GM18517 (cell line): ENCODE data around the gene KIF5A.
"Not testable (repeated sequence)": the region's sequence is repeated elsewhere in the genome, so short reads cannot be mapped to it uniquely, and the experiment has no call there.

Source experiments
- ATAC-seq: cut with Tn5 transposase; IDR thresholded peaks from one replicate; pipeline ENCODE4 v1.9.1; 2021; ENCODE audit warnings: mild to moderate bottlenecking, moderate library complexity; ENCODE audit not compliant: unreplicated experiment

Gene KIF5A

DNA sequence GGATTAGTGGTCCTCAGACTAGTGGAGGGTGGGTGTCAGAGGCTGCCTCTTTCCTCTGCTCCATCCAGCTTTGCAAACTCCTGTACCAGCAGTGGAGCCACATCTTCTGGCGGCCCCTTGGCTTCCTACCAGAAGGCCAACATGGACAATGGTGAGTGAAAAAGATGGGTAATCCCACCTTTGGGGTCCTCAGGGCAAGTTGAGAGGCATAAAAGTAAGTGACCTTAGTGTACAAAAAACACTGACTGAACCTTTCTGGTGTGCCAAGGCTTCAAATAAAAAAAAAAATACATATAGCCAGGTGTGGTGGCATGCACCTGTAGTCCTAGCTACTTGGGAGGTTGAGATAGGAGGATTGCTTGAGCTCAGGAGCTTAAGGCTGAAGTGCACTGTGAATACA, 32.0 kb downstream of the KIF5A start:
- no peak for ATAC-seq

- no peak for ATAC-seq
Observed at GRCh38 chr12:57582440-57582839, 32.6 kb downstream of the KIF5A start.

DNA sequence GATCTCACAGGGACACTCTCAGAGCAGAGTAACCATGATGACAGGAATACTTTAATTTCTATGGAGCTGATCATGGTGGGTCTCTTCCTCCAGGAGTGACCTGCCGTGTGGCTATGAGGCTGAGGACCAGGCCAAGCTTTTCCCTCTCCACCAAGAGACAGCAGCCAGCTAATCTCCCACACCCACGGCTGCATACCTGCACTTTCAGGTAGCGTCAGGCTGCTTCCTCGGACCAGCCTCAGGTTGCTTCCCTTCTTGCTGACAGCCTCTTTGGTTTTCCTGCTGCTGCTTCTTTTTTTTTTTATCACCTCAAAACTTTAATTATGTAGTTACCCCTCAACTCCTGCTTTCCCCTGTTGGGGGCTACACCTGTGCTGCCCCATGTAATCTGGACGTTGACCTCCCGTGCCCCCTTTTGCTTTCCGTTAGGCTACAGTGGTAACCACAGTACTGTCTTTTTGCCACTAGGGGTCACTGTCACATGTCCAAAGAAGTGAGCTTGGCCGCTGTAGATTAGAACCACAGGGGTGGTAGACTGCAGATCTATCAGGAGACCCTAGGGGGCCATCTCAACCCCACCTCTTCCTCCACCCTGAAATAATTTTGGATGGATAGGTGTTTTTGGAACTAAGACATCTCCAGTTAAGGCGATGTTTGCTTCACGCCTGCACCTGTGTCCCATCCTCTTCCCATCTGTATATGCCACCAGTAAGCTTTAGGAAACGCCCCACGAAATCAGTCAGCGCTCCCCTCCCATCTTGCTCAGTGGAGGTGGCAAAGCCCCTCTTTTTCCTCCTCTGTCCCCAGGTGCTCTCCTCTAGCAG, 33.4 kb downstream of the KIF5A start:
- peak; percentile 91 for ATAC-seq

GRCh38 chr12:57584050-57584449, 34.2 kb downstream of the KIF5A start:
- no peak for ATAC-seq

DNA sequence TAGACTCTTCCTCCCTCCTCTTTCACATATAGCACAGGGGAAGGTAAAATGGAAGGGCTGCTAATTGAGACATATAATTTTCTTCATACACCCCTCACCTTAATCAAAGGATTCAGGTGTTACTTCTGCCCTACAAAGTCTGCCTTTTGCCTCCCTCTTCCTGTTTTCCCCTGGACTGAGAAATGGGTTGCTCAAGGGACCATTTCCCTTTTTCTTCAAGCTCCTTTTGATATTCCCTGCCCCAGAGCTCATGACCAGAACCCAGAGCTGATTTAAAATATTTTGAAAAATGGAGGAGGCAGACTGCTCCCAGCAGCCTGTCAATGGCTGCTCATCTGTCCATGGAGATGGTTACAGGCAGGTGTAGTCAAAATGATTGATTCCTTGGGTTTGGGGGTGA, 34.8 kb downstream of the KIF5A start:
- no peak for ATAC-seq

DNA sequence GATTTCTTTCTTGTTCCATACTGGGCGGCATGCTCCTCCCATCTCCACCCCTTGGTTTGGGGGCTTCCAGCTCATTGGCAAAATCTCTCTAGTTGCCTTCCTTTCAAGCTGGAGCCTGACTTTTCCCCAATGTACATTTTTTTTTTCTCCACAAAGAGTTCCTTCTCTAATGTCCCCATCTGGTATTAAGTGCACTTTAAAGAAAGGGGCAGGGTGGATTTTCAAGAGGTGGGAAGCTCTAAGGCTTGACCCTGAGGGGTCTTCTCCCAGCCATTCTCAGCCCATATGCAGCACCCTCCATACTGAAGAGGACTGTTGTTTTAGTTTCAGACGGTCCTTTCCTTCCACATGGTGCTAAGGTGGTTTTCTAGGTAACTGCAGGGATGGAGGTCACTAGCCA, 35.3 kb downstream of the KIF5A start:
- ATAC-seq: no peak

GRCh38 chr12:57586128-57586527, 36.3 kb downstream of the KIF5A start:
- ATAC-seq: no peak

- no peak for ATAC-seq
Observed at GRCh38 chr12:57586832-57587429, 37.1 kb downstream of the KIF5A start.

DNA sequence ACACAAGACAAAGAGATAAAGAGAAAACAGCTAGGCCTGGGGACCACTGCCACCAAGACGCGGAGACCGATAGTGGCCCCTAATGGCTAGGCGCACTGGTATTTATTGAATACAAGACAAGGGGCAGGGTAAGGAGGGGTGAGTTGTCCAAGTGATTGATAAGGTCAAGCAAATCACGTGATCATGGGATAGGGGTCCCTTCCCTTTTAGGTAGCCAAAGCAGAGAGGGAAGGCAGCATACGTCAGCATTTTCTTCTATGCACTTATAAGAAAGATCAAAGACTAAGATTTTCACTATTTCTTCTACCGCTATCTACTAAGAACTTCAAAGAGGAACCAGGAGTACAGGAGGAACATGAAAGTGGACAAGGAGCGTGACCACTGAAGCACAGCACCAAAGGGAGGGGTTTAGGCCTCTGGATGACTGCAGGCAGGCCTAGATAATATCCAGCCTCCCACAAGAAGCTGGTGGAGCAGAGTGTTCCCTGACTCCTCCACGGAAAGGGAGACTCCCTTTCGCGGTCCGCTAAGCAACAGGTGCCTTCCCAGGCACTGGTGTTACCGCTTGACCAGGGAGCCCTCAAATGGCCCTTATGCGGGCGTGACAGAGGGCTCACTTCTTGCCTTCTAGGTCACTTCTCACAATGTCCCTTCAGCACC, 39.2 kb downstream of the KIF5A start:
- ATAC-seq: not testable (repeated sequence)

DNA sequence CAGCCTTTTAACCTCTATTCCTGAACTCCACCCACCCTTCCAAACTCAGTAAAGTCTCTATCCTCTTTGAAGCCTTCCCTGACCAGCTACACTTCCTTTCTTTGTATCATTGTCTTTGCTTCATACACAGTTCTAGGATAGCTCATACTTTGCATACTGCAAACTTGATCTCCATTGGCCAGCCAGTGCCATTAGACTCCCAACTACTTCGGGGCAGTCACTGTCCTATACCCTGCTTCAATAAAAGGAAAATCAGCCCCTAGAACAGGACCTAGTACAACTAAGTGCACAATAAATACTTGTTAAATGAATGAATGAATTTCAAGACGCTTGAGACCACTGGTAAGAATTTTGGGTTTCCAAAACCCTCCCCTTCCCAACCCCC, 40.6 kb downstream of the KIF5A start:
- peak; percentile 3 for ATAC-seq

GRCh38 chr12:57590864-57591781, 41.3 kb downstream of the KIF5A start, which contains the start of gene PIP4K2C:
TSS of gene PIP4K2C (plus strand) at chr12:57591192. CDS start at chr12:57591290, 98 bp downstream.
- ATAC-seq: peak; percentile 66

DNA sequence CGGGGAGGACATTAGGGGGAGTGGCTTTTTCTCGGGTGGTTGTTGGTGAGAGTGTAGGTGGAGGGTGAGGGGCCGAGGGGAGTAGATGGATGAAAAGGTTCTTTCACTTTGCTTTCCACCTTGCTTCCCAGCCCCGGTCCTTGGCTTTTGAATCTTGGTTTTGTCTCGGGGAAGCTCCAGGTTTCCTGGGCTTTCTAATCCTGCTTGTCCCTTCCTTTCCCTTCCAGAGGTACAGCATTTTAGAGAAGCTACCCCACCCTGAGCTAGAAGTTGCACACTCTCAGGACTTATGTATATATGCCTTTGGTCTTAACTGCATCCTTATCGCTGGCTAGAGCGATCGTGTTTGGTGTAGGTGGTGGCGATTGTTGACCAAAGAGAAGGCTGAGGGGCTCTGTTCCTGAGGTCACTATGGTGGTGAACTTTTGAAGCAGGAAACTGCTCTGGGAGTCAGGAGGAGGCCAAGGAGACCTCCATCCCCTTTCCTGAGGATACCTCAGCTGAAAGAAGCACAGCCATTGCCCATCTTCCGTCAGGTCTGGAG, 42.0 kb downstream of the KIF5A start:
- no peak for ATAC-seq

DNA sequence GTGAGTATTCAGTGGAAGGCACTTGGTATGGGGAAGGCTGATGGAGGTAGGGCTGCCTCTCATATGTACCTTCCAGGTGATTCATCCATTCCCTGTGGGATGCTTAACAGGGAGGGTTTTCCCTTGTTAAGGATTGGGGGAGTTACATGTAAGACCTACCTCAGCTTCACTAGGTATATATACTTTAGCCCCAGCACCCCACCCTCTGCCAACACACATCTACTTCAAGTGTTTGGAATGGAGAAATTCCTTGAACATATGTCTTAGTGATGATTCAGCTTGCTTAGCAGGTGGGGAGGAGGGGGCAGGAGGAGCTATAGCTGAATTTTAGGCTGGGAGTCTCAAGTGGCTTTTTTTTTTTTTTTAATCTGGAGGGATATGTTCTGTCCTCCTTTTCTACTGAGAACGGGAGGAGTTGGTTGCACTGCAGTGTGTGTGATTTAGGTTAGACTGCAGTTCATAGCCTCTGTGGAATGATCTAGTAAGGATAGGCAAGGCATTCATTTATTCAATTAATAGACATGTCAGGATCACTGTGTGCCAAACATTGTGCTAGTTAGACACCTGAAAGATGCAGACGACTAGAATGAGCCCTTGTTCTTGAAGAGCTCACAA, 42.8 kb downstream of the KIF5A start:
- ATAC-seq: no peak

GRCh38 chr12:57593187-57593586, 43.3 kb downstream of the KIF5A start:
- no peak for ATAC-seq

DNA sequence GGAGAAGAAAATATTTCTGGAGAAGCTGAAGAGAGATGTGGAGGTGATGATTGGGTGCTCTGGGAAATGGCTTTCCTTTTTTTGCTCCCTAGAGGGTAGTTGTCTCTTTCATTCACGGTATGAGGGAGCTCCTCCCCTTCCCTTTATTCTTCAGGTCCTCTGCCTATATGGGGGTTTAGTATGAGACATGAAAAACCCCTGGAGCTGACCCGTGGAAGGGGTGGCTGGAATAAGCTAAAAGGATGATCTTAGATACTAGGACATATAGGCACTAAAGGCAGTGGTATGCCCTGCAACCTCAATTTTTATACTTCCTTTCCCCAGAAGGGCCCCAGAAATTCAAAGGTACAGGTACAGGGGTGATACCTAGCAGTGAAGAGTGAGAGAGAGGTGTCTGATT, 50.6 kb downstream of the KIF5A start:
- no peak for ATAC-seq

- ATAC-seq: no peak
Observed at GRCh38 chr12:57602544-57602943, 52.7 kb downstream of the KIF5A start.

GRCh38 chr12:57603324-57603723, 53.5 kb downstream of the KIF5A start:
- ATAC-seq: no peak

- no peak for ATAC-seq
Observed at GRCh38 chr12:57603815-57604453, 54.1 kb downstream of the KIF5A start.

- ATAC-seq: no peak
Observed at GRCh38 chr12:57604454-57604991, 54.7 kb downstream of the KIF5A start, which contains the start of gene DTX3. TSS of gene DTX3 (plus strand) at chr12:57604824. CDS start at chr12:57606518, 1,694 bp downstream.
